WERI-Rb-1 (cell line): ENCODE measurements around the gene IQCM.

Experiments
- DNase-seq: peaks from one replicate; pipeline ENCODE4 v3.0.0-alpha.2; 2020
- H3K27ac ChIP-seq: fragments of 250-450 bp; sonication (Bioruptor Pico); 2 replicates; pipeline ENCODE4 v1.5.1; 2020; ENCODE audit warnings: mild to moderate bottlenecking, moderate library complexity
- H3K27me3 ChIP-seq: fragments of 250-450 bp; sonication (Bioruptor Pico); 2 replicates; pipeline ENCODE4 v1.5.1; 2021; ENCODE audit warnings: mild to moderate bottlenecking, low read depth, moderate library complexity; ENCODE audit not compliant: insufficient read depth, severe bottlenecking
- H3K36me3 ChIP-seq: fragments of 250-450 bp; sonication (Bioruptor Pico); 2 replicates; pipeline ENCODE4 v1.5.1; 2020; ENCODE audit warnings: mild to moderate bottlenecking, moderate library complexity
- H3K4me3 ChIP-seq: 2 replicates; pipeline ENCODE4 v1.5.1; 2011; ENCODE audit warnings: low read depth, mild to moderate bottlenecking, control low read depth, low read length
- H3K9me3 ChIP-seq: fragments of 250-450 bp; sonication (Bioruptor Pico); 2 replicates; pipeline ENCODE4 v1.5.1; 2021; ENCODE audit warnings: mild to moderate bottlenecking, moderate library complexity; ENCODE audit not compliant: severe bottlenecking
- TF ChIP-seq, protein P1 (sequence below): IDR thresholded peaks from 2 replicates; pipeline ENCODE4 v1.5.1; 2011; ENCODE audit warnings: low read depth, mild to moderate bottlenecking, control low read depth, inconsistent platforms, low read length

Gene IQCM

DNA sequence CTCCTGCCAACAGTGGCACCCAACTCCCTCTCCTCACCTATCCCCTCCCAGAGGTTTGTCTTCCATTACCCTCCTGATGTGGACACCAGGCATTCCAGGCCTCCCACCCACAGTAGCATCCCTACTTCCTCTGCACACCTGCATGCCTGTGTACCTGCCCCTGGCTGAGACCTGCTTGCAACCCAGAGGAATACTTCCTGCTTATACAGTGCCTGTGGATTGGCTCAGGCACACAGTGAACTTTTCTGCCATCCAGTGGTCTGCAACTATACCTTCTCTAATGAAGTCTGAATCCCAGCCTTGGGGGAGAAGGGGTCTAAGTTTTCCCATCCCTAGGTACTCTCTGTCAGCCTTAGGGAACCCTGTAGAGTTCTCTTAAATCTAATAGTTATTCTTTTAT is 169.9 kb downstream of the IQCM start:
- H3K36me3 ChIP-seq, result no peaks in the 10 kb centered on the region
- H3K9me3 ChIP-seq, result no peaks in the 10 kb centered on the region
- H3K4me3 ChIP-seq, result no peak overlapping the region
- H3K27me3 ChIP-seq, result no peaks in the 10 kb centered on the region
- TF ChIP-seq, protein P1, sequence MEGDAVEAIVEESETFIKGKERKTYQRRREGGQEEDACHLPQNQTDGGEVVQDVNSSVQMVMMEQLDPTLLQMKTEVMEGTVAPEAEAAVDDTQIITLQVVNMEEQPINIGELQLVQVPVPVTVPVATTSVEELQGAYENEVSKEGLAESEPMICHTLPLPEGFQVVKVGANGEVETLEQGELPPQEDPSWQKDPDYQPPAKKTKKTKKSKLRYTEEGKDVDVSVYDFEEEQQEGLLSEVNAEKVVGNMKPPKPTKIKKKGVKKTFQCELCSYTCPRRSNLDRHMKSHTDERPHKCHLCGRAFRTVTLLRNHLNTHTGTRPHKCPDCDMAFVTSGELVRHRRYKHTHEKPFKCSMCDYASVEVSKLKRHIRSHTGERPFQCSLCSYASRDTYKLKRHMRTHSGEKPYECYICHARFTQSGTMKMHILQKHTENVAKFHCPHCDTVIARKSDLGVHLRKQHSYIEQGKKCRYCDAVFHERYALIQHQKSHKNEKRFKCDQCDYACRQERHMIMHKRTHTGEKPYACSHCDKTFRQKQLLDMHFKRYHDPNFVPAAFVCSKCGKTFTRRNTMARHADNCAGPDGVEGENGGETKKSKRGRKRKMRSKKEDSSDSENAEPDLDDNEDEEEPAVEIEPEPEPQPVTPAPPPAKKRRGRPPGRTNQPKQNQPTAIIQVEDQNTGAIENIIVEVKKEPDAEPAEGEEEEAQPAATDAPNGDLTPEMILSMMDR, result peak; percentile 49
- no peak overlapping the region for H3K27ac ChIP-seq
- DNase-seq, result peak; percentile 16

DNA sequence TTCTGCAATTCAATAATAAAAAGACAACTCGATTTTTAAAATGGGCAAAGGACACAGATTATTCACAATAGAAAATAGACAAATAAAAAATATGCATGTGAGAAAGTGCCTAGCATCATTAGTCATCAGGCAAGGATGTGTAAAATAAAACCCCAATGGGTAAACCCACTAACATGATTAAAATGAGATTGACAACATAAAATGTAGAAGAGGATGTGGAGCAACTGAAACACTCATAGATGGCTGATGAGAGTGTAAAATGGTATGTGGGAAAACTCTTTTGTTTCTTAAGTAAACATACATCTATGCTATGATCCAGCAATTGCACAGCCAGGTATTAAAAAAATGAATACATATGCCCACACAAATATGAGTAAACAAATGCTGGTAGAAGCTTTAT is 177.6 kb downstream of the IQCM start:
- H3K27ac ChIP-seq, result no peak overlapping the region
- H3K9me3 ChIP-seq, result no peaks in the 10 kb centered on the region
- DNase-seq, result no peak
- no peak overlapping the region for H3K4me3 ChIP-seq
- TF ChIP-seq, protein P1, result no peak
- H3K36me3 ChIP-seq, result no peaks in the 10 kb centered on the region
- no peaks in the 10 kb centered on the region for H3K27me3 ChIP-seq

DNA sequence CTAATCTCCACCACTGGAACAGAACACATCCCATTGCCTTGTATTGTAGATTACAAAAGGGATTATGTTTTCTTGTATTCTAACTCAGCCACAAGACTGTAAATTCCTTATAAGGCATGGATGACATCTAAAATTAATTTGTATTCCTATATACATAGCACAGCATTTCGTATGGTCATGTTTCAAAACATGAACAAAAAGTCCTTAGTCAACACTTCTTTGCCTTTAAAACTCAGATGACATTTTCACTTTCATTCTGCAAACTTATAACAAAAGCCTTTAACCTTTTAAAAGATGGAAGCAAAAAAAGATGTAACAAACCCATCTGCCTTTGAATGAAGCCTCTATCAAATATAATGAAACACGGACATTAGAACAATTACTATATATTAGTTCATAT is 181.3 kb downstream of the IQCM start:
- H3K4me3 ChIP-seq, result no peak overlapping the region
- H3K9me3 ChIP-seq, result peaks cover under 1% of the 10 kb centered on the region
- H3K36me3 ChIP-seq, result no peaks in the 10 kb centered on the region
- DNase-seq, result no peak
- no peaks in the 10 kb centered on the region for H3K27me3 ChIP-seq
- no peak overlapping the region for H3K27ac ChIP-seq
- TF ChIP-seq, protein P1, result no peak

DNA sequence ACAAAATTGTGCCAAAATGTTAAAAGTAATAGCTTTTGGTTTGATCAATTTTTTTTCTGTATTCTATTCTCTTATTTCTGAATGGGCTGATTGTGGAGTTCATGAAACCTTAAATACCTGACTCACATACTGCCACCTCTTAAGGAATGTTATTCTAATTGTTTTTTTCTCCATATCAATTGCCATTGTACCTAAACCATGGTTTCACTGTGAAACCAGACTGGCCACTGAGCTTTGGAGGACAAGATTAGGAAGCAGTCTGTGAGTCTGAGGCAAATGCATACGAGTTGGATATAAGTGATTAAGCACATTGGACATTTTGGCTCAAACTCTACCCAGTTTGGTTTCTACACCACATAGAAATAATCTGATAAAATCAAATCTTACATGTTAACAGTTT is 184.0 kb downstream of the IQCM start:
- Histone ChIP-seq H3K36me3 (no peaks in the 10 kb centered on the region), H3K27ac (no peak overlapping the region), H3K4me3 (no peak overlapping the region), H3K27me3 (no peaks in the 10 kb centered on the region), H3K9me3 (peaks cover 4% of the 10 kb centered on the region)
- TF ChIP-seq, protein P1, result no peak
- no peak for DNase-seq

DNA sequence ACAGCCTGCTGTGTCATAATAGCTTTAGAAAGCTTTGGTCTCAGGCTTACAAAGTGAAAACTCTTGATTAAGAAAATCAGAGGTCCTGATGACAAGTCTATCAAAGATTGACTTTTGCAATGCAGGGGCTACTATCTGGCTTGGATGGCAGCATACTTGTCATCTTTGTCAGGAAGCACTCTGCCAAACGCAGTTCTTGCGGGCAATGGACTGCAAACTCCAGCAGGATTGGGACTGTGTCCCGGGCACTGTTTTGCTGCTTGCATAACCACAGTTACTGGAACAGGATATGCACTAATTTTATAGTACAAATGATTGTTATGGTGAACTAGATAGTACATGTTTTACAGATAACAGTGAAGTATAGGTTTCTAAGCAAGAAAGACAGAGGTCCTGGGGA is 185.6 kb downstream of the IQCM start:
- Histone ChIP-seq H3K4me3 (no peak overlapping the region), H3K9me3 (peaks cover 4% of the 10 kb centered on the region), H3K27ac (no peak overlapping the region), H3K27me3 (no peaks in the 10 kb centered on the region), H3K36me3 (no peaks in the 10 kb centered on the region)
- TF ChIP-seq, protein P1, result no peak
- no peak for DNase-seq

DNA sequence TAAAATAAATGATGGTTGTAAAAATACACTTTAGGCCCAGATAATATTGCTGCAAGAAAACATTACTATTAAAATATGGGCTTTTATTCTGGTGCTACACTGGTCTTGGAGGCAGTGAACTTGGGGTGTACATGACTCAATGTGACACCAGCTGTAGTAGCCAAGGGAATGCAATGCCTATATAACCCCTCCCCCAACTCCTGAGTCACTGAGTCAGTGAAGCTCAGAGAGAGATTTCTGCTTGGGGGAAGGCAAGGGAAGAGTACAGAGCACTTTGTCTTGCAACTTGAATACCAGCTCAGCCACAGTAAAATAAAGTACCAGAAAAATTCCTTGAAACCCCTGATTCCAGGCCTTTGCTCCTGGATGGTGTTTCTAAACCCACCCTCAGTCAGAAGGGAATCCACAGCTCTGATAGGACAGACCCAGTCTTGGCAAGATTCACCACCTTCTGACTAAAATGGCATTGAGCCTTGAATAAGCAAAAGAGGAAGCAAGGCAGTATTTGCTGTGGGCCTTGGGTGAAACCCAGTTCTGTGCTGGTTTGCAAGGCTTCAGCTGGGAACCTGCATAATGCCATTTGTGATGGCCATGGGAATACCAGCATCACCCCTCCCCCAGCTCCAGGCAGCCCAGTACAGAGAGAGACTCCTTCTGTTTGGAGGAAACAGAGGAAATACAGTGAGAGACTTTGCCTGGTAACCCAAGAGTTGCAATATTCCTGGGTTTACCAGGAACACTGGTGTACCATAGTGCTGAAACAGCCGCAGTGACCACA is 209.9 kb downstream of the IQCM start:
- no peak for DNase-seq
- Histone ChIP-seq H3K9me3 (no peaks in the 10 kb centered on the region), H3K4me3 (no peak overlapping the region)

More for the DNA sequence above, 209.9 kb downstream of the IQCM start:
- no peaks in the 10 kb centered on the region for H3K36me3 ChIP-seq
- TF ChIP-seq, protein P1, result no peak
- no peaks in the 10 kb centered on the region for H3K27me3 ChIP-seq
- H3K27ac ChIP-seq, result no peak overlapping the region
